Activated T-cell treated with anti-CD3 and anti-CD28 coated beads, Interleukin-2, amount 50 U/mL, for 72 hours (primary cell): ENCODE measurements around the gene BARX2. TPM values are rescaled to one million over a fixed set of nuclear protein-coding genes. Genes with fewer than 3 reads are reported as not detected.

ENCODE experiments used
- ATAC-seq, 2 donors: fragments of 150-1000 bp; cut with Tn5 transposase; replicated peaks in 1 of 2; 2 replicates each; pipeline ENCODE4 v1.10.0; 2021; ENCODE audit warnings: moderate library complexity in 2 of 2, mild to moderate bottlenecking in 1 of 2
- DNase-seq, 2 donors: peaks; one replicate each; pipeline ENCODE4 v3.0.0; 2021 to 2022; ENCODE audit warnings: mixed read lengths in 1 of 2
- H3K27ac Mint-ChIP-seq: one replicate; pipeline ENCODE4 v1.8.0; 2022; ENCODE audit warnings: mild to moderate bottlenecking, moderate library complexity, mixed read lengths
- H3K27me3 Mint-ChIP-seq: one replicate; pipeline ENCODE4 v1.8.0; 2022; ENCODE audit warnings: low read depth, mixed read lengths
- H3K36me3 Mint-ChIP-seq, 2 donors: one replicate each; pipeline ENCODE4 v1.8.0; 2022; ENCODE audit warnings: mixed read lengths in 2 of 2, mild to moderate bottlenecking in 1 of 2; ENCODE audit not compliant: insufficient read depth in 2 of 2
- H3K4me1 Mint-ChIP-seq: one replicate; pipeline ENCODE4 v1.8.0; 2022; ENCODE audit warnings: low read depth, mixed read lengths
- H3K4me3 Mint-ChIP-seq, 2 donors: one replicate each; pipeline ENCODE4 v1.8.0; 2022; ENCODE audit warnings: mild to moderate bottlenecking in 2 of 2, mixed read lengths in 2 of 2, moderate library complexity in 2 of 2
- H3K9me3 Mint-ChIP-seq, 2 donors: one replicate each; pipeline ENCODE4 v1.8.0; 2022; ENCODE audit warnings: mixed read lengths in 2 of 2
- total RNA-seq, 2 donors: library from RNA; stranded (reverse); gene quantifications; one replicate each; pipeline ENCODE4 v1.2.3, GENCODE V29; 2022

BARX2 gene
- total RNA-seq, 2 donors from 2014 or later: 4.1 to 5.8 TPM

- no peak overlapping the region for H3K4me3 Mint-ChIP-seq
- no peaks in the 10 kb centered on the region for H3K36me3 Mint-ChIP-seq
- peaks cover 0 to 2% of the 10 kb centered on the region in 2 donors for H3K9me3 Mint-ChIP-seq
- H3K27ac Mint-ChIP-seq: no peak overlapping the region
- H3K4me1 Mint-ChIP-seq: no peaks in the 10 kb centered on the region
- ATAC-seq: no peak
- DNase-seq: no peak
- H3K27me3 Mint-ChIP-seq: no peaks in the 10 kb centered on the region
Measured at GRCh38 chr11:129484068-129484467, 108.4 kb downstream of the BARX2 start.

- Mint-ChIP-seq H3K36me3 (no peaks in the 10 kb centered on the region), H3K27me3 (no peaks in the 10 kb centered on the region), H3K9me3 (peaks cover 0 to 1% of the 10 kb centered on the region in 2 donors), H3K27ac (no peak overlapping the region), H3K4me3 (no peak overlapping the region), H3K4me1 (no peaks in the 10 kb centered on the region)
- DNase-seq (no peak), ATAC-seq (no peak)
Measured at GRCh38 chr11:129489249-129489648, 113.6 kb downstream of the BARX2 start.

GRCh38 chr11:129490004-129490403, 114.4 kb downstream of the BARX2 start:
- H3K4me3 Mint-ChIP-seq: no peak overlapping the region
- H3K27me3 Mint-ChIP-seq: no peaks in the 10 kb centered on the region
- no peak for ATAC-seq
- peaks cover 0 to 2% of the 10 kb centered on the region in 2 donors for H3K9me3 Mint-ChIP-seq
- no peak overlapping the region for H3K27ac Mint-ChIP-seq
- no peaks in the 10 kb centered on the region for H3K4me1 Mint-ChIP-seq
- DNase-seq: no peak
- no peaks in the 10 kb centered on the region for H3K36me3 Mint-ChIP-seq

GRCh38 chr11:129493746-129494145, 118.1 kb downstream of the BARX2 start:
- ATAC-seq (no peak), DNase-seq (no peak)
- H3K27me3 Mint-ChIP-seq: no peaks in the 10 kb centered on the region
- no peak overlapping the region for H3K27ac Mint-ChIP-seq
- peaks cover 0 to 10% of the 10 kb centered on the region in 2 donors for H3K9me3 Mint-ChIP-seq
- H3K36me3 Mint-ChIP-seq: no peaks in the 10 kb centered on the region
- no peaks in the 10 kb centered on the region for H3K4me1 Mint-ChIP-seq
- no peak overlapping the region for H3K4me3 Mint-ChIP-seq

Other genes with a start within 250 kb of the BARX2 start
- 10 to 100 TPM; 10.9 TPM for gene ARHGAP32, start 183.5 kb upstream of the BARX2 start, total RNA-seq